Measurements from ENCODE around the gene BBS9.

BBS9 gene

DNA sequence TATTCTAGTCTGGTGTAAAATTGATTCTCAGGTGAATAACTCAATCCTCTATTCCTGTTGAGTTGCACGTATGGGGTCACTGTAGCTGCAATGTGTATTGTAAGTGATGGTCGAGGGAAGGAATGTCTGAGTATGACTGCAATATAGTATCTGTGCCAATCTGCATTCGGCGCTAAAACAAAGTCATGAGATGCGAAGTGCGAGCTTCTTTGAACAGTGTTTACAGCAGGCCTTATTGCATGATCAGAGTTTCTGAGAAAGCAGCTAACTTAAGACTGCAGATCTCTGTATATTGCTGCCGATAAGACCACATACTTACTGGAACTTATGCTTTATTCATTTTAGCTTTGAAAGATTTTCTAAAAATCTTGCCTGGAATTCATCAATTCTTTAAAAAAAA lies 434.3 kb downstream of the BBS9 start:
- ATAC-seq: no peak

DNA sequence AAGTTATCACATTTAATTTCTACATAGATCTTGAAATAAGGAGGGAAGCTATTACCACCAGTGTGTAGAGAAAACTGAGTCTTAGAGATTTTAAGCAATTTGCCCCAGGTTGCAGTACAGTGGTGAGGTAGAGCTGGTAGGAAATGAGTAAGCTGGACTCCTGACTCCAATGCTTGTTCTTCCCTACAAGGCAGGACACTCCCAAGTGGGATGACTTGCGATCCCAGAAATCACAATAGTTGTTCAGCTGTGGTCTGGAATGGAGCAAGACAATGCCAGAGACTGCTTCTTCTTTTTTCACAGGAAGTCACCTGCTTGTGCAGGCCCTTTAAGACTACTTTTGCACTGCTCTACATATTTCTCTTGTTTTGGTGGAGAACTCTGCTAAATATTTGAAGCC lies 448.8 kb downstream of the BBS9 start:
- no peak for ATAC-seq

DNA sequence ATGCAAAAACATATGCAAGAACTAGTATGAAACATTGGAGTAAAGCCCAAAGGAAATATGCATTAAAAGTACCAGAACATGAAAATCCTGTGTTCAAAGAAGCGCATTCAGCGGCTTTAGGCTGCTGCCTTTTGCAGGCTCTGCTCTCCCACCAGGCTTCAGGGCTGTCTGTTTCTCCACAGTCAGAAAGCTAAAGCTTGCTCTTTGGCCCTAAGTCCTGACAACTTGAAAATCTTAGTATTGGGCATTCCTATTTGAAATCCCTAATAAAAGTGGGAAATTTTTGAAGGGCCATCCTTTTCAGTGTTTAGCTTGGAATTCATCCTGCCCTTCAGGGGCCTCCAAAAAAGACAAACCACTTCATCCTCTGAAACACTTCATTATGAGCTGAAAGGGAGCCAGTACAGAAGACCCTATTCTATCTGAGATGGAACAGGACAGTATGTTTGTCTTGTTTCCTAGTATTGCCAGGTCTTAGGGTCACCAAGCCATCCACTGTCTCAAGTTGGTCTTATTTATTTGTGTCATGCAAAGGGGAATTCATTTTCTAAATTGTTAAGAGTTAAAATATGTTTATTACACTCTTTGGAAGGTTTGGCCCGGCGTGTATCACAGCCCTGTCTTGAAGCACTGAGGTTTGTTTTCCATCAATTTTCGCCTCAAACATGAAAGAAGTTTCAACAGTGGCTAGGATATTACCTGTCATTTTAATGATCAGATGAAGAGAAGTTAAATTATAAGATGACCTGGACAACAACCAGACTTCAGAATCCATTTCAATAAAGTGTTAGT lies 449.7 kb downstream of the BBS9 start:
- ATAC-seq: no peak

DNA sequence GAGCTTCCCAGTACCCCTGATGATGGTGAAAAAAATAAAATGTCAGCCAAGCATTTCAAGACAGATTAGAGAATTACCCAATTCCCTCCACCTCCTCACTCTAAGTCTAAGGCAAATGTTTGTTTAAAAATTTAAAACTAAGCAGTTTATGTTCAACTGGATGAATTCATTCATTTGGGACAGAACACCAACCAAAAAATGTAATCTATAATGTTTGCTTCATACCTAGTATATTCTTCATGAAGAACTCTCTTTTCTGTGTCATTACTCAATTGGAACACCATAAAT lies 450.3 kb downstream of the BBS9 start:
- no peak for ATAC-seq

DNA sequence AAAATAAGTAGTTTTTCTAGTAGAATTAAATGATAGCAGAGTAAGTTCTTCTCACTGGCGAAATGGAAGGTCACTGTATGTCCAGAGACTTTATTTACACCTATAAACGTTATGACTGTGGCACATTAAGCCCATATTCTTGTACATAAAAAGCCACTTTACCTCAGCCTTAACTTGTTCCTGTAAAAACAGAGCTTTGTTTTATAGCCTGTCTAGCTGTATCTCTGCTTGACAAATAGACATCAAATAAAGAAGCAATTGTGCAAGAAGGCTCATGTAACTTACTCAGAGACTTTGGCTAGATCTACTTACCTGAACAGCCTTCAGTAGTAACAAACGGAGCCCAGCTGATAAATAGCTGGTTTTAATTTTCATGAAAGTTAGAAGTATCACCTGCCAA lies 451.9 kb downstream of the BBS9 start:
- ATAC-seq: no peak

DNA sequence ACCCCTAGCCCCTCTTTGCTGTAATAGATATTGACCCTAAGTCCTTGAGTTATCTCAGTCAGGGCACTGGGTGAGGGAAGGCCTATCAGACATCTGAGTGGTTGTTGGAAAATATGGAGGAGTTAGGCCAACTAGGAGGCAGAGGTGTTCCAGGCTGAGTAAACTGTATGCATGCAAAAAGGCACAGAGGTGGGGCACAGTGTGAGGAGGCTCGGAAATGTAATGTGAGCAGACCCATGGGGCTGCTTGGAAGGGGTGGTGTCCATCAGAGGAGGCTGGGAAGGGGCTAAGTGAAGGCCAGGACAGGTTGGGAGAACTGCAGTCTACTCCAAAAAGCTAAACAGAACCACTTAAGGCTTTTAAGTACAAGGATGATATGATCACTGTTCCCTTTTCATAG lies 452.7 kb downstream of the BBS9 start:
- ATAC-seq: no peak

DNA sequence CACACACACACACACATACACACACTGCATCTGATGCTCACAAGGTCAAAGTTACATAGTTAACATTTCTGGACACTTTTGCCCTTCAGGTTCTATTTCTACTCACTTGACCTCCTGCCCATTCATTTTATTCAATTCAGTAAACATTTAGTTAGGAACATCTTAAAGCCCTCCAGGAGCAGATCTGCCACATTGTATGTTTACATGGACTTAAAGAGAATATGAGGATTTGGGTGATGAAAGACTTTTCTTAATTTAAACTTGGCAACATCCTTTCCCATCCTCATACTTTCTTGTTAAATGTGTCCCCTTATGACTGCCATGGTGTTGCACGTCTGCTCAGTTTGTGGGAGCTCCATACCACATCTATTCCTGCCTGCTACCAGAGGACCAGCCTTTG lies 453.2 kb downstream of the BBS9 start:
- ATAC-seq: no peak

DNA sequence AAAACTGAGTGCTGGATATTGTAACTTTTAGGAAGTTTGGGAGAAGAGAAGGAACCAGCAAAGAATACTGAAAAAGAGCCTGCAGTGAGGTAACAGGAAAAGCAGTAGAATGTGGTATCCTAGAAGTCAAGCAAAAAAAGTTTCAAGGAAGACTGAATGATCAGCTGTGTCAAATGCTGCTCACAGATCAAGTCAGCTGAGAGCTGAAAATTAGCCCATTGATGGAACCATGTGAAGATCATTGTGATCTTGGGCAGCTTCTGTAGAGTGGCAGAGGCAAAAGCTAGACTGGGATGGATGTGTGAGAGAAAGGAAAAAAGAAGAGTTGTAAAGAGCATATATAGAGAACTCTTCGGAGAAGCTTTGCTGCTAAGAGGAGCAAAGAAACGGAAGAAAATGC lies 460.5 kb downstream of the BBS9 start:
- no peak for ATAC-seq

DNA sequence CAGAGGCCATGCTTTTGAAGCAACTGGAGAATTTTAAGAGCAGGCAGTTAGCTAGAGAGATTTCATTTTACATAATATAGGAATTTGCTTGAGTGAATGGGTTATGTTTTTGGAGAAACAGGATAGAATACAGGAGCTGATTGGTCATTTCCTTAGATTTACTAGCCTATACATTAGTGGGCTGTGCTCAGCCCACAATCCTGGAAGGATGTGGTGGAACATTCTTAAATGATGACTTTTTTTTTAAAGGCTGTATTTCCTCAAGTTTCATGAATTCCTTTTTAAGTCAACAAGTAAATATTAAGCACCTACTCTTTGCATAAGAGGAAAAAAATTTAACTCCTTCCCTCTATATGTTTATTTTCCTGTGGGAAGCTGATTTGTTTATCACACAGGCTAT lies 461.6 kb downstream of the BBS9 start:
- no peak for ATAC-seq

DNA sequence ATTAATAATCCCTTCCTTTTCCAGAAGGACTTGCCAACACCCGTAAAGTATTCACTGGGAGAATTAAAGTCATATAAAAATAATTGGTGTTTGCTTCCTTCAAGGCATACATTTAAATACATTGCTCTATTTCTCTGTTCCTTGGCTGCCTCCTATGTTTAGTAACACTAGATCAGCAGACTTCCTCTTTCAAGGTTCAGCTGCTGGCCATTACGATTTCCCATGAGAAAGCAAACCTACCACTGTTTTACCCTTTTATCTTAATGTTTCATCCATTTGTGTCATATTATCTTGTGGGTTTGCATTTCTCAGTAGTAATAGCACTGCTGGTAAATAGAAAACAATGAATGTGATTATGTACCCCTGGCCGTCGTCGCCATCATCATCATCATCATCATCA lies 462.1 kb downstream of the BBS9 start:
- ATAC-seq: no peak

DNA sequence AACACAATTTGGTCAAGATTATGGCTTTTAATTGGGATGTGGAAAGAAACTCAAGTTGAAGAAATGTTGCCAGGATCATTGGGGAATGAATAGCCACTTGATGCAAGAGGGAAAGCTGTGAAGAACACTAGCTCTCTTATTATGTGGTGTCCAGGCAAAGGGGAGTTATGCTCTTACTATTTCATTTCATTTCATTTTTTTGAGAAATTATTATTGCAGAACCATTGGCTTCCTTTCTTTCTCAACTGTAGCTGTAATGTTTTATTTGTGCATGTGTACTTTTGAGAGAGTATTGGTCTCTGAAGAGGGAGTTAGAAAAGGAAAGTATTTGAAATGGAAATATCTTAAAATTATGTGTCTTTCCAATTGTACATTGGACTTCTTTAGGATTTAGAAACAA lies 463.4 kb downstream of the BBS9 start:
- ATAC-seq: no peak

DNA sequence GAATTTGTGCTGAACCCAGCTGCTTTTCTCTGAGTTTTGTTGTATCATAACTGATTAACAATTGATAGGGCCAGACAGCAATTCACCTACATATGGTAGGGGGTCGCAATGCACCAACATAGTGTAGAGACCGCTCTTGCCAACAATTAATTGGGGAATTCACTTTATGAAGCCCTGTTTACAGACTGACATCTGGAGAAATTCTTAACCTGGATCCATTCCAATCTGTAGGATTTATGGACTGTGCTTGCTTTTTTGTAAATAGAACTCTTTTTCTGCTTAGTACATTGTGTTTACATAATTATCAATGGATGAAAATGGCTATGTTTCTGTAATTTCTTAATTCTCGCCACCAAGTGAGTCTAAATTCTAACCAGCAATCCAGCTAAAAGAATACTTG lies 464.2 kb downstream of the BBS9 start:
- no peak for ATAC-seq

DNA sequence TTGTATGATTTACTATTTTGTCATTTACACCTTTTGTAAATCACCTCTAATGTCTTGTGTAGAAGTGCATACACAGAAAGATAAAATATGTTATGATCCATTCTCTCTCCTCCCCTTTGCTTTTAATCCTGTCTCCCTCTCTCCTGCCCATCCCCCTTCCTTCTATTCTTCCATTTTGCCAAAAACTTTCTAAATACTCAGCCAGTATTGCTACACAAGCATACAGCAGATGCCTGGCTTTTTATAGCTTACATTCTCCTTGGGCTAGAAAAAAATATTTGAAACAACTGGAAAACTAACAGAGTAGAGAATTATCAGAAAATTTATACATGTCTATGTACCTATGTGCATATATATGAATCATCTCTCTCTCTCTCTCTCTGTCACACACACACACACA lies 467.3 kb downstream of the BBS9 start:
- no peak for ATAC-seq

DNA sequence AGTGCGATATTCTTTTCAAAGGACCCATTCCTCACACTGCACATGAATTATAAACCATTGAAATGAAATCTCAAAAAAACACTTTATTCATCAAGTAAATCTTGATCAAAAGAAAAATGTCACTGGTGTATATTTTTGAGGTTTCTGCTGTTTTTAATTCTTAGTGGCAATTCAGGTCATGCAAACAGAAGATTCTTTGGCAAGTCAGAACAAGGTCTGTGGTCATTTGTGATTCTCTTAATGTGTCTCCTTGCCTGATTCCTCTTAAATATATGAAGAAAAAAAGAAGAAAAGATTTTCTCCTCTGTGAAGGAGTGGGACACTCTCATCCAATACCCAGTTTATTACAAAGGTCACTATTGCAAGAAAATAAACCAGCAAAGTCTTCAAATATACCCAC lies 467.8 kb downstream of the BBS9 start:
- ATAC-seq: no peak

DNA sequence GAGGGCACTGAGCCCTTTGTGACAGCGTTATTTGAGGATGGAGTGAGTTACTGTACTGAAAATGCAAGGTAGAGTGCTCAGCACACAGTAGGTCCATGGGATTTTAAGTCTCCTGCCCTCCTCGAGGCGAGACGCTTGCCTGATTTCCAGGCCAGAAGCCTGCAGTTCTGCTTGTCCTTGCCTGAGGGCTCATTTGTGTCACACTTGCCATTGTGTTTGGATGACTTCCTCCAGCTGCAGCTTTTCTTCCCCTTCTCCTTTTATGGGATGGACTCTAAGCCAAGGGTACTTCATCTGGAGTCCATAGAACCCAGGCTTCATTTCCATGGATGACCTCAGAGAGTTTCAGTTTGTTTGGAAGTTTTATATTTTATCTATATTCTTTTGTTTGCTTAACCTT lies 471.7 kb downstream of the BBS9 start:
- ATAC-seq: no peak

DNA sequence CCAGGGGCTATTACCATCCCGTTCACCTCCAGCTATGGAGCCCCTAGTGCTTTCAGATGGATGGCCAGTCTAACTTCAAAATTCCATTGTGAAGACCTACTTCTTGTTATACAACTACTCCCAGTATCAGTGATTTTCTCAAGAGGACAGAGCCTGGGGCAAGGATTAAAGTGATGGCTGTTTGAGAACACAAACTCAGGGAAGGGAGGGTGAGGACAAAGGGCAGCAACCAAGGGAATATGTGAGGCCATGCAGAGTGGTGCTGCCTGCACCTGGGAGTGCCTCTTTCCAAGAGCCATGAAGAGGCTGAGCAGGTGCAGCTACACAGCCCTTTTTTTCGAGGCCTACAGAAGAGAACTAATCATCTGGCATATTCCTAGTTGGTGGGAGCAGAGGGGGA lies 472.5 kb downstream of the BBS9 start:
- ATAC-seq: no peak

DNA sequence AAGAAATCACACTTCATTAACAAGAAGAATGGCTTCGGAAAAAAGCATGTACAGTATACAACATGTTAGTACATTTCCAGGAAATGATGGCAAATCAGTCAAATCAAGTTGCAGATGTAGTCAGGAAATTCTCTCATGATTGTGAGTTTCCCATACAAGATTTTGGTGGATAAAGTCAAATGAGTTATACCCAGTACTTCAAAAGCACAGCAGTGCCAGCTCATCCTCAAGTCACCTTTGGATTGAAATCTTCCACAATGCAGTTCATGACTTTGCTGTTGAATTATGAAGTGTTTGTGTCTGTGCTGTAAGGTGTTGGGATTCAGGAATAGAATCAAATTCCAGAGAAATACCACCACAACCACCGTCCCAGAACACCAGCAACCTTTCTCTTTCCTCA lies 474.7 kb downstream of the BBS9 start:
- no peak for ATAC-seq

DNA sequence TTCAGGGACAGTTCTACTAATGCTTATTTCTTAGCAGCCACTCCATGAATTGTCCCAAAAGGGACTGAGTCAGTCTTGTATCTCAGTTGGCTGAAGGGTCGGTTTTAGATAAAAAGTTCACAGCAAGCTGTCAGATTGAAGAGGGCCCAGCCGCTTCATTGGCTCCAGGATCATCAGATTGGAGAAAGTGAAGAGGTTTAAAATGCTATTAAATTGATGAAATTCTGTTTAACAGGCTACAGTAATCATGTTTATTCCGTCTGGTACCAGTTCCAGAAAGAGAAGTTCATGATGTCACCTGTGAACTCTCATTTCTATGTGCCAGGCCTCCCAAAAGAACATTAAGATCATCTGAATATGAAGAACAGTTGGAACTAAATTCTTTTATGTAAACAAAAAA lies 481.6 kb downstream of the BBS9 start:
- no peak for ATAC-seq

DNA sequence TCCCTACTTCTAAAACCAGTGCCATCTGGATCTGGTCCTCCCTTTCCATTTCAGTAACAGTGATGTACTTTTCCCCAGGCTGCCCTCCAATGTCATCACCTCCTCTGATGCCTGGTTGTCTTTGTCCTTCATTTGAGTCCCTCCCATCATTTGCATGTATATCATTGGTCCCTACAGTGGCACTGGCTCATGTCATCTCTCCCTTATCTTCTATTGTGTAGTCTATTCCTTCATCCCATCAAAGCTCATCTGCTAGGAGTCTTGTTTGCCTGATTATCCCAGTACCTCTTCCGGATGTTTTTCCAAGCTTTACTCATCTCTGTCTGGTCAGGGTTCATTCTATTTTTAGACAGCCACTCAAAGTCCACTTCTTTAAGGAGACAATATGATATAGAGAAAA lies 483.1 kb downstream of the BBS9 start:
- no peak for ATAC-seq

DNA sequence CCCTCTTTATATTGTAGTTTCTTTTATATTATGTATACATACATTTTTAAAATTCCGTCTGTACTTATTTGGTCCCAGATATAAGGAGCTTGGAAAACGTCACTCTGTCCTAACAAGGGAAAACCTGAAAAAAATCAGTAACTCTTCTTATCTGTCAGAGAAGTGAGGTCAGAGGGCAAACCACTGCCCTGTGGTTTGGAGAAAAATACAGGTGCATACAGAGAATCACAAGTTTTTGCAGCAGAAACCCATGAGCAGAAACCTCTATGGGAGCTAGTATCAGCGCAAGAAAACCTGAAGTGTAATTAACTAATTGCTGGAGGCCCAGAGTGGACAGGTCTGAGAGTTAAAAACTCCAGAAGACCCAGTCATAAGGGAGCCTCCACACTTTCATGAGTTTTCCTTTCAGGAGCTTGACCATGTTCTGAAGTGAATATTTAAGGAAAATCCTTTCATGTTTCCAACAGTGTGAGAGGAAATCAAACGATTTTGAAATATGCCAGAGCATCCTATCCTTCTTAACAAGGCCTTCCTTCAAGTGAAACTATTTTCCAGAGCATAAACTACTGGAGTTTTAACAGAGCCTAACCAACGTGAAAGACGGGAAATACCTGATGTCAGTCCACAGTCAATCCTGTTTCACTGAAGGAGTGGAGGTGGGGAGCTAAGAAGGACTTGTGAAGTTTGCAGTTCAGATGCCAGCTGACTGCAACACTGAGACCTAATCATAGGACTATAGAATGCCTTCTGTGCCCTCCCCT lies 485.2 kb downstream of the BBS9 start:
- no peak for ATAC-seq

DNA sequence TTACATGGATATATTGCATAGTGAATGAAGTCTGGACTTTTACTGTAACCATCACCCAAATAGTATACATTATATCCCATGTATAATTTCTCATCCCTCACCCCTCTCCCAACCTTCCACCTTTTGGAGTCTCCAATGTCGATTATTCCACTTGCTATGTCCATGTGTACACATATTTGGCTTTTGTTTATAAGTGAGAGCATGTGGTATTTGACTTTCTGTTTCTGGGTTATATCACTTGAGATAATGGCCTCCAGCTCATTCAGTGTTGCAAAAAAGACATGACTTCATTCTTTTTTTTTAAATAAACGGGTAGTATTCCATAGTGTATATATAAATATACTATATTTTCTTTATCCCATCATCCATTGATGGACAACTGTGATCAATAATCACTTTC lies 487.4 kb downstream of the BBS9 start:
- no peak for ATAC-seq

DNA sequence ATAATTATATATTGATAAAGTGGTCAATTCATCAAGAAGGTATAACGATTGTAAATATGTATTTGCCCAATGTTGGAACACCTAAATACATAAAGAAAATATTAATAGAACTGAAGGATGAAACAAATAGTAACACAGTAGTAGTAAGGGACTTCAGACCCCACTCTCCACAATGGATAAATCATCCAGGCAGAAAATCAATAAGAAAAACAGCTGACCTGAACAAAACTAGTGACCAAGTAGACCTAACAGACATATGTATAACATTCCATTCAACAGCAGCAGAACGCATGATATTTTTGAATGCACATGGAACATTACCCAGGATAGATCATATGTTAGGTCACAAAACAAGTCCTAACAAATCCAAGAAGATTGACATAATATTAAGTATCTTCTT lies 489.9 kb downstream of the BBS9 start:
- no peak for ATAC-seq

DNA sequence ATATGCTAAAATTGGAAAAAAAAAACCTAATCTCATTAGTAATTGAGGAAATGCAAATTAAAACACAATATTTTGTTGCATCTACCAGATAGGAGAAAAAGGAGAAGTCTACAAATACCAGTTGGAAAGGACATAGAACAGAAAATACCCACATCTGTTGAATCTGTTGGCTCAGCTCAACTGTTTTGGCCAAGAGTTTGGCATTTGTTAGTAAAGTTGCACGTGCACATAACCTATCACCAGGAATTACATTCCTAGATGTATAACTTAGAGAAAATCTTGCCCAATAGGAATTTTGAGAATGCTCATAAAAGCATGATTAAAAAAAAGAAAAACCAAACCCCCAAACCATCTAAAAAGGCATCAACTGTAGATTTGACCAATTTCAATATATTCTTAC lies 493.9 kb downstream of the BBS9 start:
- ATAC-seq: no peak

DNA sequence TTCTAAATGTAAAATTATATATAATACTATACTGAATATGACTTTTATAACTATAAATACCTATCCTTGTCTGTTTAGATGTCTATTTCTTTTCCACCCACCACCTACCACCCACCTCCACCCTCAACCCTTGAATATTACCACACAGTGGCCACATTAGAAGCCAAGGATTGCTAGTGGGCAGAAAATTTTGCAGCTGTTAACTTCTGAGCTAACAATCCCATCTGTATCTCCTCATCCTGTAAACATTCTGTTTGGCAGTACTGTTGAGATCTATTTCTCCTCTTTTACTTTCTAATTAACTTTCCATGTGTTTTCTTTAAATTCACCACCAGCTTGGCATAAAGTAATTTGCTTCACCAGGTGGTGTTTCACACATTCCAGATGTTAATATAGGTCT lies 494.9 kb downstream of the BBS9 start:
- ATAC-seq: no peak

DNA sequence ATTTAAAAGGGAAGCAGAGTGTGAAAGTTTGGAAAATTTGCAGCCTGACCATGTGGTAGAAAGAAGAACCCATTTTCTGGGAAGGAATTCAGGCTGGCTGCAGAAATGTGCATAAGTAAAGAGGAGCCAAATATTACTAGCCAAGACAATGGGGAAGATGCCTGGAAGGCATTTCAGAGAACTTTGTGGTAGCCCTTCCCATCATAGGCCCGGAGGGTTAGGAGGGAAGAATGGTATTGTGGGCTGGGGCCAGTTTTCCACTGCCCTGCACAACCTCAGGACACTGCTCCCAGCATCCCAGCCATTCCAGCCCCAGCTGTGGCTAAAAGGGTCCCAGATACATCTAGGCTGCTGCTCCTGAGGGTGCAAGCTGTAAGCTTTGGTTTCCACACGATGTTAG lies 497.5 kb downstream of the BBS9 start:
- no peak for ATAC-seq
